ENCODE data around the gene CTSD. TPM values are rescaled to one million over a fixed set of nuclear protein-coding genes. Genes with fewer than 3 reads are reported as not detected.
"Not testable (repeated sequence)": the region's sequence is repeated elsewhere in the genome, so short reads cannot be mapped to it uniquely, and the experiment has no call there.

CTSD gene
- total RNA-seq, 4 donors from 2014 or later, result 573 to 913 (median 707) TPM

- intact Hi-C loops (cut with DNase I; ENCODE audit: low total_unique reads), result no loop called here
- H3K4me3 ChIP-seq (ENCODE audit: low read depth, poor library complexity, severe bottlenecking), result no peak overlapping the region
- WGBS, 2 donors, result 77 to 79% methylated on average over 6 of the region's 6 CpGs
- peak in 1 of 2 donors; percentile 82 for DNase-seq (ENCODE audit: low spot score in 2 of 2)
- TF ChIP-seq CTCF (IDR thresholded peaks at IDR 0.05) (no peak), POLR2A (IDR thresholded peaks at IDR 0.05) (no peak)
Measured at GRCh38 chr11:1771700-1772099, 8.0 kb upstream of the CTSD start.

- TF ChIP-seq POLR2A (IDR thresholded peaks at IDR 0.05) (no peak), CTCF (IDR thresholded peaks at IDR 0.05) (no peak)
- intact Hi-C loops (cut with DNase I; ENCODE audit: low total_unique reads), result no loop called here
- DNase-seq (ENCODE audit: low spot score in 2 of 2), result peak in 1 of 2 donors; percentile 78
Measured at GRCh38 chr11:1771273-1771672, 7.5 kb upstream of the CTSD start.

GRCh38 chr11:1770528-1770927 is 6.8 kb upstream of the CTSD start:
- WGBS, 2 donors, result 60 to 69% methylated on average over 5 of the region's 5 CpGs
- intact Hi-C loops (cut with DNase I; ENCODE audit: low total_unique reads), result no loop called here
- TF ChIP-seq CTCF (IDR thresholded peaks at IDR 0.05), result no peak
- no peak for TF ChIP-seq POLR2A (IDR thresholded peaks at IDR 0.05)
- H3K4me3 ChIP-seq (ENCODE audit: low read depth, poor library complexity, severe bottlenecking), result no peak overlapping the region
- DNase-seq (ENCODE audit: low spot score in 2 of 2), result no peak

More at GRCh38 chr11:1771273-1771672, 7.5 kb upstream of the CTSD start:
- 54 to 61% methylated on average over 18 of the region's 18 CpGs for WGBS, 2 donors
- no peak overlapping the region for H3K4me3 ChIP-seq (ENCODE audit: low read depth, poor library complexity, severe bottlenecking)

- WGBS, 2 donors, result 91 to 96% methylated on average over 7 of the region's 7 CpGs
- DNase-seq (ENCODE audit: low spot score in 2 of 2), result no peak
- intact Hi-C loops (cut with DNase I; ENCODE audit: low total_unique reads), result no loop called here
- H3K4me3 ChIP-seq (ENCODE audit: low read depth, poor library complexity, severe bottlenecking), result no peak overlapping the region
- no peak for TF ChIP-seq POLR2A (IDR thresholded peaks at IDR 0.05)
- TF ChIP-seq CTCF (IDR thresholded peaks at IDR 0.05), result no peak
Measured at GRCh38 chr11:1770061-1770460, 6.3 kb upstream of the CTSD start.

GRCh38 chr11:1769304-1769936 is 5.7 kb upstream of the CTSD start:
- H3K4me3 ChIP-seq (ENCODE audit: low read depth, poor library complexity, severe bottlenecking); intact Hi-C loops (cut with DNase I; ENCODE audit: low total_unique reads): not testable (repeated sequence)
- peak in 1 of 2 donors; percentile 82 for DNase-seq (ENCODE audit: low spot score in 2 of 2)
- WGBS, 2 donors, result 56 to 61% methylated on average over 9 of the region's 9 CpGs

GRCh38 chr11:1768141-1768469 is 4.4 kb upstream of the CTSD start:
- no peak for DNase-seq (ENCODE audit: low spot score in 2 of 2)
- no peak for TF ChIP-seq POLR2A (IDR thresholded peaks at IDR 0.05)
- no peak for TF ChIP-seq CTCF (IDR thresholded peaks at IDR 0.05)
- WGBS, 2 donors, result 86 to 98% methylated on average over 6 to 7 of the region's 7 CpGs
- no peak overlapping the region for H3K4me3 ChIP-seq (ENCODE audit: low read depth, poor library complexity, severe bottlenecking)
- intact Hi-C loops (cut with DNase I; ENCODE audit: low total_unique reads), result no loop called here
